Measurements from ENCODE around the gene ATP10A.

Gene ATP10A

GRCh38 chr15:25825207-25825606, 37.9 kb downstream of the ATP10A start:
- Histone ChIP-seq H3K27me3 (replicated peaks in 2 of 5; ENCODE audit: control insufficient read depth in 4 of 5, insufficient read depth in 5 of 5, low read length in 4 of 5) (no peaks in the 10 kb centered on the region), H3K27ac (ENCODE audit: insufficient read depth in 1 of 2, low read depth in 1 of 2, low read length in 2 of 2, poor library complexity in 1 of 2, severe bottlenecking in 2 of 2) (no peak overlapping the region), H3K36me3 (ENCODE audit: control insufficient read depth in 4 of 4, insufficient read depth in 4 of 4, low read length in 3 of 4) (peaks cover 0 to 2% (median 0%) of the 10 kb centered on the region in 4 experiments), H3K4me3 (ENCODE audit: control insufficient read depth in 1 of 7, extremely low read depth in 1 of 7, insufficient read depth in 4 of 7, low read depth in 2 of 7, low read length in 6 of 7) (no peak overlapping the region), H3K9me3 (ENCODE audit: control extremely low read depth in 1 of 5, control insufficient read depth in 4 of 5, insufficient read depth in 2 of 5, low read depth in 1 of 5, low read length in 4 of 5) (peaks cover 0 to 2% (median 0%) of the 10 kb centered on the region in 5 experiments), H3K4me1 (ENCODE audit: control extremely low read depth in 1 of 4, control insufficient read depth in 4 of 4, insufficient read depth in 4 of 4, low read length in 3 of 4) (no peaks in the 10 kb centered on the region)
- ChIA-PET POLR2A (no interaction called here), CTCF (no interaction called here)
- DNase-seq: no peak

- POLR2A ChIA-PET: no interaction called here
- no peak overlapping the region for H3K27ac ChIP-seq (ENCODE audit: insufficient read depth in 1 of 2, low read depth in 1 of 2, low read length in 2 of 2, poor library complexity in 1 of 2, severe bottlenecking in 2 of 2)
- no peaks in the 10 kb centered on the region for H3K4me1 ChIP-seq (ENCODE audit: control extremely low read depth in 1 of 4, control insufficient read depth in 4 of 4, insufficient read depth in 4 of 4, low read length in 3 of 4)
- peaks cover 0 to 2% (median 0%) of the 10 kb centered on the region in 4 experiments for H3K36me3 ChIP-seq (ENCODE audit: control insufficient read depth in 4 of 4, insufficient read depth in 4 of 4, low read length in 3 of 4)
- whole genome bisulfite sequencing (ENCODE audit: insufficient coverage): 83% methylated on average over 6 of the region's 6 CpGs
- CTCF ChIA-PET: no interaction called here
- no peaks in the 10 kb centered on the region for H3K27me3 ChIP-seq (replicated peaks in 2 of 5; ENCODE audit: control insufficient read depth in 4 of 5, insufficient read depth in 5 of 5, low read length in 4 of 5)
- H3K4me3 ChIP-seq (ENCODE audit: control insufficient read depth in 1 of 7, extremely low read depth in 1 of 7, insufficient read depth in 4 of 7, low read depth in 2 of 7, low read length in 6 of 7): no peak overlapping the region
- DNase-seq: no peak
- H3K9me3 ChIP-seq (ENCODE audit: control extremely low read depth in 1 of 5, control insufficient read depth in 4 of 5, insufficient read depth in 2 of 5, low read depth in 1 of 5, low read length in 4 of 5): peaks cover 0 to 2% (median 0%) of the 10 kb centered on the region in 5 experiments
These were observed 38.5 kb downstream of the ATP10A start for GRCh38 chr15:25824618-25825017.

GRCh38 chr15:25812845-25813244, 50.3 kb downstream of the ATP10A start:
- 100% methylated on average over 3 of the region's 3 CpGs for WGBS (ENCODE audit: insufficient coverage)
- ChIA-PET POLR2A (no interaction called here), CTCF (interaction anchor here (1.4 kb wide), 1 partner anchor 13 kb away, joined by 4 read pairs; no protein-coding TSS in a partner anchor)
- Histone ChIP-seq H3K4me3 (ENCODE audit: control insufficient read depth in 1 of 7, extremely low read depth in 1 of 7, insufficient read depth in 4 of 7, low read depth in 2 of 7, low read length in 6 of 7) (no peak overlapping the region), H3K9me3 (ENCODE audit: control extremely low read depth in 1 of 5, control insufficient read depth in 4 of 5, insufficient read depth in 2 of 5, low read depth in 1 of 5, low read length in 4 of 5) (no peaks in the 10 kb centered on the region), H3K4me1 (ENCODE audit: control extremely low read depth in 1 of 4, control insufficient read depth in 4 of 4, insufficient read depth in 4 of 4, low read length in 3 of 4) (peaks cover 0 to 17% (median 6%) of the 10 kb centered on the region in 4 experiments), H3K27me3 (replicated peaks in 2 of 5; ENCODE audit: control insufficient read depth in 4 of 5, insufficient read depth in 5 of 5, low read length in 4 of 5) (no peaks in the 10 kb centered on the region), H3K36me3 (ENCODE audit: control insufficient read depth in 4 of 4, insufficient read depth in 4 of 4, low read length in 3 of 4) (peaks cover 0 to 3% (median under 1%) of the 10 kb centered on the region in 4 experiments), H3K27ac (ENCODE audit: insufficient read depth in 1 of 2, low read depth in 1 of 2, low read length in 2 of 2, poor library complexity in 1 of 2, severe bottlenecking in 2 of 2) (no peak overlapping the region)
- no peak for DNase-seq

- CTCF ChIA-PET: interaction anchor here (1.4 kb wide), 1 partner anchor 13 kb away, joined by 4 read pairs; no protein-coding TSS in a partner anchor
- Histone ChIP-seq H3K4me3 (ENCODE audit: control insufficient read depth in 1 of 7, extremely low read depth in 1 of 7, insufficient read depth in 4 of 7, low read depth in 2 of 7, low read length in 6 of 7) (no peak overlapping the region), H3K4me1 (ENCODE audit: control extremely low read depth in 1 of 4, control insufficient read depth in 4 of 4, insufficient read depth in 4 of 4, low read length in 3 of 4) (peaks cover 0 to 17% (median 6%) of the 10 kb centered on the region in 4 experiments), H3K27ac (ENCODE audit: insufficient read depth in 1 of 2, low read depth in 1 of 2, low read length in 2 of 2, poor library complexity in 1 of 2, severe bottlenecking in 2 of 2) (no peak overlapping the region), H3K27me3 (replicated peaks in 2 of 5; ENCODE audit: control insufficient read depth in 4 of 5, insufficient read depth in 5 of 5, low read length in 4 of 5) (no peaks in the 10 kb centered on the region), H3K9me3 (ENCODE audit: control extremely low read depth in 1 of 5, control insufficient read depth in 4 of 5, insufficient read depth in 2 of 5, low read depth in 1 of 5, low read length in 4 of 5) (no peaks in the 10 kb centered on the region), H3K36me3 (ENCODE audit: control insufficient read depth in 4 of 4, insufficient read depth in 4 of 4, low read length in 3 of 4) (peaks cover 0 to 3% (median under 1%) of the 10 kb centered on the region in 4 experiments)
- 100% methylated on average over 2 of the region's 4 CpGs for WGBS (ENCODE audit: insufficient coverage)
- no peak for DNase-seq
- POLR2A ChIA-PET: no interaction called here
These were observed 51.1 kb downstream of the ATP10A start for GRCh38 chr15:25812073-25812472.

GRCh38 chr15:25811481-25811906, 51.6 kb downstream of the ATP10A start:
- CTCF ChIA-PET: interaction anchor here (1.4 kb wide), 1 partner anchor 12 kb away, joined by 4 read pairs; no protein-coding TSS in a partner anchor
- DNase-seq: no peak
- H3K9me3 ChIP-seq (ENCODE audit: control extremely low read depth in 1 of 5, control insufficient read depth in 4 of 5, insufficient read depth in 2 of 5, low read depth in 1 of 5, low read length in 4 of 5): no peaks in the 10 kb centered on the region
- no peaks in the 10 kb centered on the region for H3K27me3 ChIP-seq (replicated peaks in 2 of 5; ENCODE audit: control insufficient read depth in 4 of 5, insufficient read depth in 5 of 5, low read length in 4 of 5)
- POLR2A ChIA-PET: no interaction called here
- H3K4me3 ChIP-seq (ENCODE audit: control insufficient read depth in 1 of 7, extremely low read depth in 1 of 7, insufficient read depth in 4 of 7, low read depth in 2 of 7, low read length in 6 of 7): no peak overlapping the region
- H3K27ac ChIP-seq (ENCODE audit: insufficient read depth in 1 of 2, low read depth in 1 of 2, low read length in 2 of 2, poor library complexity in 1 of 2, severe bottlenecking in 2 of 2): no peak overlapping the region
- H3K36me3 ChIP-seq (ENCODE audit: control insufficient read depth in 4 of 4, insufficient read depth in 4 of 4, low read length in 3 of 4): peaks cover 0 to 3% (median under 1%) of the 10 kb centered on the region in 4 experiments
- H3K4me1 ChIP-seq (ENCODE audit: control extremely low read depth in 1 of 4, control insufficient read depth in 4 of 4, insufficient read depth in 4 of 4, low read length in 3 of 4): peaks cover 0 to 17% (median 6%) of the 10 kb centered on the region in 4 experiments
- WGBS (ENCODE audit: insufficient coverage): 61% methylated on average over 6 of the region's 9 CpGs

GRCh38 chr15:25810631-25811091, 52.5 kb downstream of the ATP10A start:
- DNase-seq: no peak
- ChIA-PET CTCF (no interaction called here), POLR2A (no interaction called here)
- Histone ChIP-seq H3K4me3 (ENCODE audit: control insufficient read depth in 1 of 7, extremely low read depth in 1 of 7, insufficient read depth in 4 of 7, low read depth in 2 of 7, low read length in 6 of 7) (no peak overlapping the region), H3K9me3 (ENCODE audit: control extremely low read depth in 1 of 5, control insufficient read depth in 4 of 5, insufficient read depth in 2 of 5, low read depth in 1 of 5, low read length in 4 of 5) (no peaks in the 10 kb centered on the region), H3K4me1 (ENCODE audit: control extremely low read depth in 1 of 4, control insufficient read depth in 4 of 4, insufficient read depth in 4 of 4, low read length in 3 of 4) (peaks cover 0 to 17% (median 6%) of the 10 kb centered on the region in 4 experiments), H3K36me3 (ENCODE audit: control insufficient read depth in 4 of 4, insufficient read depth in 4 of 4, low read length in 3 of 4) (peaks cover 0 to 3% (median under 1%) of the 10 kb centered on the region in 4 experiments), H3K27me3 (replicated peaks in 2 of 5; ENCODE audit: control insufficient read depth in 4 of 5, insufficient read depth in 5 of 5, low read length in 4 of 5) (no peaks in the 10 kb centered on the region), H3K27ac (ENCODE audit: insufficient read depth in 1 of 2, low read depth in 1 of 2, low read length in 2 of 2, poor library complexity in 1 of 2, severe bottlenecking in 2 of 2) (no peak overlapping the region)
- 93% methylated on average over 10 of the region's 13 CpGs for WGBS (ENCODE audit: insufficient coverage)

GRCh38 chr15:25810154-25810553, 53.0 kb downstream of the ATP10A start:
- Histone ChIP-seq H3K36me3 (ENCODE audit: control insufficient read depth in 4 of 4, insufficient read depth in 4 of 4, low read length in 3 of 4) (peaks cover 0 to 3% (median under 1%) of the 10 kb centered on the region in 4 experiments), H3K27ac (ENCODE audit: insufficient read depth in 1 of 2, low read depth in 1 of 2, low read length in 2 of 2, poor library complexity in 1 of 2, severe bottlenecking in 2 of 2) (no peak overlapping the region), H3K4me1 (ENCODE audit: control extremely low read depth in 1 of 4, control insufficient read depth in 4 of 4, insufficient read depth in 4 of 4, low read length in 3 of 4) (peaks cover 0 to 17% (median 6%) of the 10 kb centered on the region in 4 experiments), H3K4me3 (ENCODE audit: control insufficient read depth in 1 of 7, extremely low read depth in 1 of 7, insufficient read depth in 4 of 7, low read depth in 2 of 7, low read length in 6 of 7) (no peak overlapping the region), H3K9me3 (ENCODE audit: control extremely low read depth in 1 of 5, control insufficient read depth in 4 of 5, insufficient read depth in 2 of 5, low read depth in 1 of 5, low read length in 4 of 5) (no peaks in the 10 kb centered on the region), H3K27me3 (replicated peaks in 2 of 5; ENCODE audit: control insufficient read depth in 4 of 5, insufficient read depth in 5 of 5, low read length in 4 of 5) (no peaks in the 10 kb centered on the region)
- ChIA-PET POLR2A (no interaction called here), CTCF (no interaction called here)
- DNase-seq: no peak
- 100% methylated on average over 8 of the region's 8 CpGs for WGBS (ENCODE audit: insufficient coverage)
